Kidney (tissue), 14 donors: ENCODE data around the gene LCN6. TPM values are rescaled to one million over a fixed set of nuclear protein-coding genes. Genes with fewer than 3 reads are reported as not detected.

ENCODE experiments used
- DNase-seq, 5 donors: peaks; one replicate each; pipeline ENCODE4 v3.0.0-alpha.2; 2013 to 2020
- FAIRE-seq: peaks from 2 replicates; lab custom pipeline; 2012; peaks lifted over from hg19 to GRCh38; lab: Jason Lieb, UNC
- H3K27ac ChIP-seq, 2 donors: one replicate each; pipeline ENCODE4 v1.7.0; 2013; ENCODE audit warnings: low read depth in 2 of 2, low read length in 2 of 2, inconsistent platforms in 1 of 2
- H3K27me3 ChIP-seq: one replicate; pipeline ENCODE4 v1.7.1; 2013; ENCODE audit warnings: low read length, inconsistent platforms; ENCODE audit not compliant: control insufficient read depth, insufficient read depth
- H3K36me3 ChIP-seq, 3 donors: one replicate each; pipeline versions ENCODE4 v1.7.0 to v1.7.1; 2013; ENCODE audit warnings: low read length in 3 of 3, control low read depth in 1 of 3, inconsistent platforms in 1 of 3; ENCODE audit not compliant: insufficient read depth in 3 of 3, control insufficient read depth in 2 of 3
- H3K4me1 ChIP-seq, 3 donors: one replicate each; pipeline versions ENCODE4 v1.7.0 to v1.7.1; 2013; ENCODE audit warnings: low read length in 3 of 3, inconsistent platforms in 1 of 3, low read depth in 1 of 3; ENCODE audit not compliant: control insufficient read depth in 2 of 3, insufficient read depth in 2 of 3
- H3K4me3 ChIP-seq, 3 donors: one replicate each; pipeline versions ENCODE4 v1.7.0 to v1.8.1; 2013; ENCODE audit warnings: low read length in 3 of 3, control low read depth in 1 of 3, inconsistent platforms in 1 of 3
- H3K9ac ChIP-seq, 3 donors: one replicate each; pipeline versions ENCODE4 v1.7.0 to v1.7.1; 2013; ENCODE audit warnings: low read length in 3 of 3, control low read depth in 1 of 3, inconsistent platforms in 1 of 3
- H3K9me3 ChIP-seq, 3 donors: one replicate each; pipeline versions ENCODE4 v1.7.0 to v1.7.1; 2013; ENCODE audit warnings: low read length in 3 of 3, control low read depth in 1 of 3, inconsistent platforms in 1 of 3; ENCODE audit not compliant: control insufficient read depth in 2 of 3, insufficient read depth in 1 of 3
- intact Hi-C: fragments of 100-400 bp; cut with DNase I; formaldehyde crosslinking; loops from one replicate; pipeline ENCODE4 v1.11.1; 2022
- polyA plus RNA-seq: library from polyadenylated mRNA; stranded (reverse); fragments of 350-450 nt; fragmentation: Illumina TruSeq; extraction: RNeasy Lipid Tissue Mini Kit (QIAGEN cat#74804); gene quantifications from one replicate; pipeline ENCODE4 v1.2.3, GENCODE V29; 2014; ENCODE audit warnings: low read depth, low replicate concordance; ENCODE audit not compliant: insufficient read depth
- total RNA-seq: library from RNA; stranded (reverse); fragmentation: NEBNext Ultra II Directional; extraction: Animal tissue kit (Norgen Biotek cat#: 25700); gene quantifications from one replicate; pipeline ENCODE4 v1.2.1, GENCODE V29; 2021
- TF ChIP-seq, protein P1 (sequence below): IDR thresholded peaks from 3 replicates; pipeline ENCODE4 v1.5.1; 2012; ENCODE audit warnings: mild to moderate bottlenecking, moderate library complexity, borderline replicate concordance; ENCODE audit not compliant: insufficient read depth; ENCODE audit errors: extremely low read depth
- donor health status: control.
- donor health status: control.
- donor health status: control.
- donor health status: control.
- donor health status: control.
- donor health status: DM: yes; HTN: yes; CAD: no.
- donor health status: Normal renal cell carcinoma (clear cell type).

LCN6 gene
- total and polyA plus RNA-seq, 2 donors from 2014 or later = 16.0 TPM; not detected in 1

DNA sequence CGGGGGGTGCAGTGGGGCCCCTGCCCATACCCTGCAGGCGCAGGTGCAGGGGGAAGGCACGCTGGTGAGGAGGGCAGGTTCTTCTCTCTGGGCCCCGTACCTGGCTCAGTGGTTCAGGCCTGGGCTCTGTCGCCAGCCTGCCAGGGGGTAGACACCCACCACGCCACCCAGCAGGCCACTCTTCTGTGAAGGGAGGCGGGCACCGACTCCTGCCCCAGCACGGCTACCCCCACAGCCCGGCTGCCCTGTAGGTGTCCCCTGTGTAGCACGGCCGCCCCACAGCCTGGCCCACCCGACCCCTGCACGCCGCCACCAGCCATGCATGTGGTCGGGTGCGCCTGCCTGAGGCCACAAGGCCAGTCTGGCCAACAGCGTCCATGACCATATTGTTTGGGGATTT lies 1.7 kb downstream of the LCN6 start:
- intact Hi-C loops = no loop called here
- H3K27ac ChIP-seq = no peak overlapping the region
- peaks cover 0 to 7% (median 0%) of the 10 kb centered on the region in 3 donors for H3K4me1 ChIP-seq
- TF ChIP-seq, protein P1, sequence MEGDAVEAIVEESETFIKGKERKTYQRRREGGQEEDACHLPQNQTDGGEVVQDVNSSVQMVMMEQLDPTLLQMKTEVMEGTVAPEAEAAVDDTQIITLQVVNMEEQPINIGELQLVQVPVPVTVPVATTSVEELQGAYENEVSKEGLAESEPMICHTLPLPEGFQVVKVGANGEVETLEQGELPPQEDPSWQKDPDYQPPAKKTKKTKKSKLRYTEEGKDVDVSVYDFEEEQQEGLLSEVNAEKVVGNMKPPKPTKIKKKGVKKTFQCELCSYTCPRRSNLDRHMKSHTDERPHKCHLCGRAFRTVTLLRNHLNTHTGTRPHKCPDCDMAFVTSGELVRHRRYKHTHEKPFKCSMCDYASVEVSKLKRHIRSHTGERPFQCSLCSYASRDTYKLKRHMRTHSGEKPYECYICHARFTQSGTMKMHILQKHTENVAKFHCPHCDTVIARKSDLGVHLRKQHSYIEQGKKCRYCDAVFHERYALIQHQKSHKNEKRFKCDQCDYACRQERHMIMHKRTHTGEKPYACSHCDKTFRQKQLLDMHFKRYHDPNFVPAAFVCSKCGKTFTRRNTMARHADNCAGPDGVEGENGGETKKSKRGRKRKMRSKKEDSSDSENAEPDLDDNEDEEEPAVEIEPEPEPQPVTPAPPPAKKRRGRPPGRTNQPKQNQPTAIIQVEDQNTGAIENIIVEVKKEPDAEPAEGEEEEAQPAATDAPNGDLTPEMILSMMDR = no peak
- FAIRE-seq = no peak
- no peaks in the 10 kb centered on the region for H3K27me3 ChIP-seq
- DNase-seq = peak in 1 of 5 donors; percentile 81
- no peak overlapping the region for H3K9ac ChIP-seq
- H3K4me3 ChIP-seq = no peak overlapping the region
- no peaks in the 10 kb centered on the region for H3K36me3 ChIP-seq
- H3K9me3 ChIP-seq = peaks cover 0 to 6% (median 0%) of the 10 kb centered on the region in 3 donors

DNA sequence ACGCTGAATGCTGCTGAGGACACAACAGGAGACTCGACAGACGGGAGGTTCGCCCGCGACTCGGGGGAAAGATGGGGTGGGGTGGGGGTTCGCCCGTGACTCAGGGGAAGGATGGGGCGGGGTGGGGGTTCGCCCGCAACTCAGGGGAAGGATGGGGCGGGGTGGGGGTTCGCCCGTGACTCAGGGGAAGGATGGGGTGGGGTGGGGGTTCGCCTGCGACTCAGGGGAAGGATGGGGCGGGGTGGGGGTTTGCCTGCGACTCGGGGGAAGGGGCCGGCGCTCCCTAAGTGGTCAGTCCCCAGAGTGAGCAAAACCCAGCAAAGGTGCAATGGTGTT lies 2.2 kb downstream of the LCN6 start:
- Histone ChIP-seq H3K9me3 (peaks cover 0 to under 1% (median 0%) of the 10 kb centered on the region in 3 donors), H3K27ac (no peak overlapping the region), H3K9ac (no peak overlapping the region), H3K4me1 (peaks cover 0 to 11% (median 4%) of the 10 kb centered on the region in 3 donors), H3K4me3 (no peak overlapping the region), H3K27me3 (no peaks in the 10 kb centered on the region), H3K36me3 (no peaks in the 10 kb centered on the region)
- intact Hi-C loops = no loop called here
- no peak for DNase-seq
- TF ChIP-seq, protein P1 = no peak
- no peak for FAIRE-seq

DNA sequence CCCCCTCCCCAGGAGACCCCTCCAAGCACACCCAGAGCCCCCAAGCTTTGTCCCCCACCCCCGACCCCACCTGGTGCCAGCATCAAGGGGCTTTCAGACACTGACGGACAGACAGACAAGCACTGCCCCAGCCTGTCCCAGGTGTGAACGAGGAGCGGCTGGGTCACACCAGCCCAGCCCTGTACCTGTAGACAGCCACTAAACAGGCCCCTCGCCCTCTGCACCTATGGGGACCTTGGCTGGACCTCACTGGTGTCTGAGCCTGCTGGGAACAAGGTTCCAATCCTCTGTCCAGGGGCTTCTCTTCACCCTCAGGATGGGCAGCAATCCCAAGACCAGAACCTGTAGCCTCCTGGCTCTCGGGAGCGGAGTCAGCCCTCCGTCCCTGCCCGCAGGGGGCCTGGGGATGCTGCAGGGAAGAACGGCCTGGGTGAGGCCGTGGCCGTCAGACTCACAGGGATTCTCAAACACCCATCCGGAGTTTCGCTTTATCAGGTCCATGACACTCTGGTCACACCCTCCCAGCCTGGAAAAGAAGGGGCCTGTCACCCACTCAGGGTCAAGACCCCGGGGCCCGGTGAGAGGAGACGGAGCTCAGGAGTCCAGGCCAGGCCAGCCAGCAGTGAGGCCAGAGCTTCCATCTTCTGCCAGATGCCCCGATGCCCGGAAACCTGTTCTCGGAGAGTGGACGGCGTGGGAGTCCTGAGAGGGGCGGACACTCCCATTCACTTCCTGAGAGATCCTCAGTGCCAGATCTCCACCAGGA lies 2.8 kb downstream of the LCN6 start:
- no peaks in the 10 kb centered on the region for H3K27me3 ChIP-seq
- peaks cover 0 to 16% (median 4%) of the 10 kb centered on the region in 3 donors for H3K4me1 ChIP-seq
- H3K27ac ChIP-seq = no peak overlapping the region

More for the DNA sequence above, 2.8 kb downstream of the LCN6 start:
- intact Hi-C loops = no loop called here
- H3K4me3 ChIP-seq = no peak overlapping the region
- FAIRE-seq = no peak
- TF ChIP-seq, protein P1 = no peak
- no peak overlapping the region for H3K9ac ChIP-seq
- no peaks in the 10 kb centered on the region for H3K36me3 ChIP-seq
- DNase-seq = peak in 1 of 5 donors; percentile 77
- H3K9me3 ChIP-seq = no peaks in the 10 kb centered on the region
